HG02938 (cell line): ENCODE results near the gene ADCY3.

Source experiments
- ATAC-seq: cut with Tn5 transposase; IDR thresholded peaks from one replicate; pipeline ENCODE4 v1.9.1; 2021; ENCODE audit warnings: mild to moderate bottlenecking, moderate library complexity; ENCODE audit not compliant: unreplicated experiment

ADCY3 gene

DNA sequence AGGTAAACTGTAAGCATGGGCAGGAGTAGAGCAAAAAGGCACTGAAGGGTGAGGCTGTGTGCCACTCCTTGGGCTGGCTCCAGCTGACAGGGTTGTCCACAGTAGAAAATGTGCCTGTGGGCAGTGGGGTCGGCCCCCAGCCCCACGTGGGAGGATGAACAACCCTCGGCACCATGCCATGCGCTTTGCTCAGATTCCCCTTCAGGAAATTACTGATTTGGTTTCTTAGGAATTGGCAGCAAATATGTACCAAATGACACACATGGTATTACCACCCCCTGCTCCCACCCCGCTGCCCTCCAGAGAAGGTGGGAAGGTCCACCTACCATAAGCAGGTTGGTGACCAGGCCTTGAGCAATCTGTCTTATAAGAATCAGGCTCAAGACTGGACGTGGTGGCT, 13.6 kb downstream of the ADCY3 start:
- ATAC-seq, result no peak

DNA sequence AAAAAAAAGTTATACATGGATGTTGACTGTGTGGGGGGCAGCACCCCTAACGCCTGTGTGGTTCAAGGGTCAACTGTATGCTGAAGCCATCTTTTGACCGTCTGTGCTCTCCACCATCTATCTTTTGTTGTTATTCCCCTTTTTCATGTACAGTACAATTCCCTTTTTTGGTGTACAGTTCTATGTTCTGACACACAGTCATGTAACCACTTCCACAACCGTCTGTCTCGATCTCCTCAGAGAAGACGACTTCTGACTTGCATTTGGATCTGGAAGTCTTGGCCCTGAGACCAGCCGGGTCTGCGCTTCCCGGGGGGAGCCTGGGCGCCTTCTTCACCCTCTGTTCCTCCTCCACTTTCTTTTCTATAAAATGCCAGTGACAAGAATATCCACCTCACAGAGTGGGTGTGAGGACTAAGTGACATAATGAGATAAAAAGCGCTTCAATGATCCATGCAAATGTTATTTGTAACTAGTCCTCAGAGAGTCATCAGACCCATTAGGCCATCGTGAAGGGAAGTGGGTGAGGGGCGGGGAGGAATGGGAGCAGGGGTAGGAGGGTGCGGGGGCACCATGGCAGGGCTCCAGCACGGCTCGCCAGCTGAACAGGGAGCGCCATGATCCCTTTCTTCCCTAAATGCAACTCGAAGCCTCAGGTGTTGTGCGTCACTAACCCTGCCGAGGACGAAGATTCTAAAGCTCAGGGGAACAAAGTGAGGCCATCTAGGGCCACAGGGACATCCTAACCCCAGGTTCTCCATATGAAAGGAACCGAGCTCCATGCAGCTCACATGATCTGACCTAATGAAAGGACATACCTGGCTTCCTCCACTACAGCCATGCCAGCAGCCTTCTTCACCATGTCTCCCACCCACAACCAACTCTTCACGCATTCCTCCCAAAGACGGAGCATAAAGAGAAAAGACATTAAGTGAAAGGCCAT, 16.6 kb downstream of the ADCY3 start:
- no peak for ATAC-seq

DNA sequence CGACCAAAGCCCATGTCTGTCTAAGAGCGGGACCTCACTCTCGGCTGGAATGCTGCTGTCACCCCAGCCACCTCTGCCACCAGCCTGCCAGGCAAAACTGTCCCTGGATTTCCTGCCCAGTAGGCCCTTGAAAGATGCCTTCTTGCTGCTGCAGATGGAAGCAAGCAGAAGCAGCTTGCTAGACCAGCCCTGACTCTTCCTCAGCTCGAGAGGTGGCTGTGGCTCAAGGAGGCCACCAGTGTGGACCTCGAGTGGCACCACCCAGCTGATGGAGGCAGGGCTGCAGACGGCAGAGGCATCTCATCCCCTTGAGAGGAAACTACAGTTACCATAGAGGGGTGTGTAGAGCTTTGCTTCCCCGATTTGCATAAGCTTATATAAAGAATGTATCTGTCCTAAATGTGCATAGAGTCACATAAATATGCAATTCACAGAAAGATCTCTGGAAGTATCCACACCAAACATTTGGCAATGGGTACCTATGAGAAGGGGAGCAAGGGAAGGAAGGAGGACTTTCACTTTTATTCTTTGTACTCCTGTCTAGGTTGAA, 20.6 kb downstream of the ADCY3 start:
- no peak for ATAC-seq

DNA sequence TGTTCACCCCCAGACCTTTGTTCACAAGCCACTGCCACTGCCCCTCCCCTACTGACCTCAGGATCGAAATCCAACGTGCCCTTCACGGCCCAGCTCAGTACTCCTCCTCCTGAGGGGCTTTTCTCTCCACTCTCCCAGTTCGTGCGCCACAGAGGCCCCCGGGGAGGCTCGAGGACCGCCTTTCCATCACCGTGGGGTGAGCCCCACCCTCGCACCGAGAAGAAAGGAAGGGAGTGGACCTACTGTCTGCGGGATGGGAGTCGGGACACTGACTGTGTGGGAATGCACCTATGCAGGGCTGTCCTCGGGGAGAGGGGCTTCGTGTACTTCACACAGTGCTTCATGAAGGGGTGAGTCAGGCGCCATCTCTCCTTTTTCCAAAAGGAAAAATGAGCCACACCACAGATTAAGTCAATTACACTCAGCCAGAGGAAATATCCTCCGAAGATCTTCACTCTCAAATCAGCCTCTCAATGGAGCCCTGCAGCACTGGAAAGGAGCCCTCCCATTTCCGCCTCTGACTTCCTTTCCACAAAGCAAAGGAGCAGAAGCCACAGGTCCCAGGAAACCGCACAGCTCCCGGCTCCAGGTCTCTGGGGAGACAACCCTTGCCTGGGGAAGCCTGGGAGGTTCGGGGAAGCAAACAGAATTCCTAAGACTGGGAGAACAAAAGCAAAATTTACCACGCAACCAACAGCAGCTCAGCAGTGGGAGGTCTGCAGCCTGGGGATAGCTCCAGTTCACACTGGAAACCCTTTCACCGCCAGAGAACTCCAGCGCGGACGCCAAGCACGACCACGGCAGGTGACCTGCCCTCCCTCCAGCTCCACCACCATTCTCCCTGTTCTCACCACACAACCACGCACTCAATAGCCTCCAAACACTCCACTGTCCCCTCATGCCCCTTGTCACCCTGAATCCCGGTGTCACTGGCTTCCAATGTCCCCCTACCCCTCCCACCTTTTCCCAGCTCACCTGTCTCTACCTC, 21.6 kb downstream of the ADCY3 start:
- ATAC-seq, result no peak

DNA sequence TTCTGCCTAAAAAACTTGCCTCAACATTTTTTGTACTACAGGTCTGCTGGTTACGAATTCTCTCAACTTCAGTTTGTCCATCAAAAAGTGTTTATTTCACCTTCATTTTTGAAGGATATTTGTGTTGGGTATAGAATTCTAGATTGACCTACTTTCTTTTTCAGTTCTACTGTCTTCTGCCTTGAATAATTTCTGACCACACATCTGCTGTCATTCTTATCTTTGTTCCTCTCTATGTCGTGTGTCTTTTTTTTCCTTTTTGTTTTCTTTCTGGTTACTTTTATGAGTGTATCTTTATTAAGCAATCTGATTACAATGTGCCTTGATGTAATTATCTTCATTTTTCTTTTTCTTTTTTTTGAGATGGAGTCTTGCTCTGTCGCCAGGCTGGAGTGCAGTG, 25.3 kb downstream of the ADCY3 start:
- ATAC-seq, result no peak

DNA sequence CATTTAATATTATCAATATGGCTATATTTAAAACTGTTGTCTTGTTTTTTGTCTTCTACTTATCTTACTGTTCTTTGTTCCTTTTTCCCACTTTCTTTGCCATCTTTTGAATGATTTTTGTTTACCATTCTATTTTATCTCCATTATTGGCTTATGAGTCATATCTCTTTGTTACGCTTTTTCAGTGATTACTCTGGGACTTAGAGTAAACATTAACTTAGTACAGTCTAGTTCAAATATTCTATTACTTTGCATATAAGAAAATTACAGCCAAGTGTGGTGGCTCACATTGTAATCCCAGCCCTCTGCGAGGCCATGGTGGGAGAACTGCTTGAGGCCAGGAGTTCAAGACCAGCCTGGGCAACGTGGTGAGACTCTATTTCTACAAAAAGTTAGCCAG, 26.1 kb downstream of the ADCY3 start:
- ATAC-seq, result no peak

DNA sequence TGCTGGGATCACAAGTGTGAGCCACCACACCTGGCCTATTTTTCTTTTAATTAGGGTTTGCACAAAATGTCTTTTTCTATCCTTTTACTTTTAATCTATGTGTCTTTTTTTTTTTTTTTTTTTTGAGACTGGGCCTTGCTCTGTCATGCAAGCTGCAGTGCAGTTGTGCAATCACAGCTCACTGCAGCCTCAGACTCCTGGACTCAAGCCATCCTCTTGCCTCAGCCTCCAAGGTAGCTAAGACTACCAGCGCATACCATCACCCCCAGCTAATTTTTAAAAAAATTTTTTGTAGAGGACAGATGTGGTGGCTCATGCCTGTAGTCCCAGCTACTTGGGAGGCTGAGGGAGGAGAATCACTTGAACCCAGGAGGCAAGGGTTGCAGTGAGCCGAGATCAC, 27.1 kb downstream of the ADCY3 start:
- no peak for ATAC-seq

DNA sequence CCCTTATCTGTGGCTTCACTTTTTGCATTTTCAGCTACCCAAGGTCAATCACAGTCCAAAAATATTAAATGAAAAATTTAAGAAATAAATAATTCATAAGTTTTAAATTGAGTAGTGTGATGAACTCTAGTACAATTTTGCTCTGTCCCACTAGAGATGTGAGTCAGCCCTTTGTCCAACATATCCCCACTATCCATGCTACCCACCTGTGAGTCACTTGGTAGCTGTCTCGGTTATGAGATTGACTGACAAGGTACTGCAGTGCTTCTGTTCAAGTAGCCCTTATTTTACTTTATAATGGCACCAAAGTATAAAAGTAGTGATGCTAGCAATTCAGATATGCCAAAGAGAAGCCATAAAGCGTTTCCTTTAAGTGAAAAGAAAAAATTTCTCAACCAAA, 28.8 kb downstream of the ADCY3 start:
- no peak for ATAC-seq

DNA sequence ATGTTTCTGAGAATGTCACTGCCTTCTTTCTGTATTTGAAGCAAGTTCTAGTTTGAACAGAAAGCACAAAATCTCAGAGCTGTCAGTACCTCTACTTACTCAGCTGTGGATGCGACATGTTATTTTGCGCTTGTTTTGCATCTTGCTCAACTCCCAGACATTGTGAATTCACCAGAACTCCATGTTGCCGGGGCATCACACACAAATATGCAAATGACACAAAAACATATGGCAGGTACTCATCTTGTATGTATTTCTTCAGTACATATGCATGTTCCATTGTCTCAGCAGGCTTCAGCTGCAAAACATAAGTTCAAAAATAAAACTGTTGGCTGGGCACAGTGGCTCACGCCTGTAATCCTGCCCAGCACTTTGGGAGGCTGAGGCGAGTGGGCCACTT, 30.8 kb downstream of the ADCY3 start:
- no peak for ATAC-seq

DNA sequence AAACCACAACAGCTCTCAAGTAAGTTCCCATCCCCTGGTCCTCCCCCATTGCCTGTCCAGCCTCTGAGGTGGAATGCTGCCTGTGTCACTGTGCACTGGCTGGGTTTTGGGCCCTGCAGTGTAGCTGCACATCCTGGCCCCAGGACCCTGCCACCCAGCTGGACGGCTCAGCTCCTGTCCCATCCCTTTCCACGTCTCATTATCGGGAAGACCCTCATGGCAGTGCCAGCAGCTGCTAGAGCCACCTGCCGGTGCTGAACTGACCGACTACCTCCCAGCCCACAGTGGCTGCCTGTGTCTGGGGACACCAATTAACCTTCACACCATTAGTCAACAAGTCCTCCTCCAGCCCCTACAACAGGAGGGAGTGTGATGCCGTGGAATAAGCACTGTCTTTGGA, 31.9 kb downstream of the ADCY3 start:
- no peak for ATAC-seq

DNA sequence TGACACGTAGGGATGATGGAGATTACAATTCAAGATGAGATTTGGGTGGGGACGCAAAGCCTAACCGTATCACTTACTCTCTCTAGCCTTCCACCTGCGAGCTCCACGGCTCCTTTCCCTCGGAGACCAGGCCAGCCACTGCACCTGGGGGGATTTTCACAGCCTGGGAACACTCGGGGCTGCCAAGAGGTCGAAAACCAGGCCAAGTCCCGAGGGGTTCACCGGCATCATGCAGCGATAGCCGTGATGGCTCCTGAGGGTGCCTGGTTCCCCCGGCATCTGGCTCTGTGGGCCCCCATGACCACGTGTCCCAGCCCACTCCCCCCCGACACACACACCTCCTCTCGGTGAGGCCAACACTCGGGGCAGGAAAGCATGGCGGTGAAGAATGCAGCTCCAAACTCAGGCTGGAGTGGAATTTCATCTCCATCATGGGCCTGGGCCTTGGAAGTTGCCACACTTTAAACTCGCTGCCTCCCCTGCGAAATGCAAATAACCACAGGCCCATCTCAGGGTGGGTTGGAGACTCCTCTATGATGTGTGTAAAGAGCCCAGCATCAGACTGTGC, 32.6 kb downstream of the ADCY3 start:
- ATAC-seq, result no peak

DNA sequence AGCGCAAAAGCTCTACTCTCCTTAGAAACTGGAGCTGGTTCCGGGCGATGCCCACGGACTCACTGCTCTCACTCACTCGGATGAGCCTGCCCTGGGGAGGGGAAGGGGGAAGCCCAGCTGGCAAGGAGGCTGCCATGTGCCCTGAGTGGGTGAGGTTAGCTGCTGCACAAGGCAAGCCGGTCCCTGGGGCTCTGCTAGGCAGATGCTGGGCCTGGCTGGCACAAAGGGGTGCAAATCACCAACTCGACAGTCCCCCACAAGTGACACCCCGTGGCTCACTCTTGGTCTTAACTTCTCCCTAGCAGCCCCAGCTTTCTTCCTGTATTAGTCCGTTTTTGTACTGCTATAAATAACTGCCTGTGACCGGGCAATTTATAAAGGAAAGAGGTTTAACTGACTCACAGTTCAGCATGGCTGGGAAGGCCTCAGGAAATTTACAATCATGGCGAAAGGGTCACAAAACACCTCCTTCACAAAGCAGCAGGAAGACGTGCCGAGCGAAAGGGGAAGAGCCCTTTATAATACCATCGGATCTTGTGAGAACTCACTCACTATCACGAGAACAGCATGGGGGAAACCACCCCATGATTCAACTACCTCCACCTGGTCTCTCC, 33.2 kb downstream of the ADCY3 start:
- no peak for ATAC-seq

DNA sequence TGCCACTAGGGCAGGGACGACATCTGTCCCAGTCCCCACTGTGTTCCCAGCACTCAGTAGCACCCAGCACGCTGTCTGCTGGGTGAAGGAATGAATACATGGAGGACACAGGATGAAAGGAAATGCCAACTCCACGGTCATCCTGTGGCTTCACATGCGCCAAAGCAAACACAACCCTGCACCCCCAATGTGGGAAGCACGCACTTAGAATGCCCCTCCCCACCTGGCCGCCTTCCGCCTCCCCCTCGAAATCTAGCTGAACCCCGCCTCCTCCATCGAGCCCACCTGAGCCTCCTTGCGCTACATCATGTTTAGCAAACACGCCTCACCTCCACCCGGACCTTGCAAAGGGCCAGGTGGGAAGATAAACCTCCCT, 33.9 kb downstream of the ADCY3 start:
- no peak for ATAC-seq

DNA sequence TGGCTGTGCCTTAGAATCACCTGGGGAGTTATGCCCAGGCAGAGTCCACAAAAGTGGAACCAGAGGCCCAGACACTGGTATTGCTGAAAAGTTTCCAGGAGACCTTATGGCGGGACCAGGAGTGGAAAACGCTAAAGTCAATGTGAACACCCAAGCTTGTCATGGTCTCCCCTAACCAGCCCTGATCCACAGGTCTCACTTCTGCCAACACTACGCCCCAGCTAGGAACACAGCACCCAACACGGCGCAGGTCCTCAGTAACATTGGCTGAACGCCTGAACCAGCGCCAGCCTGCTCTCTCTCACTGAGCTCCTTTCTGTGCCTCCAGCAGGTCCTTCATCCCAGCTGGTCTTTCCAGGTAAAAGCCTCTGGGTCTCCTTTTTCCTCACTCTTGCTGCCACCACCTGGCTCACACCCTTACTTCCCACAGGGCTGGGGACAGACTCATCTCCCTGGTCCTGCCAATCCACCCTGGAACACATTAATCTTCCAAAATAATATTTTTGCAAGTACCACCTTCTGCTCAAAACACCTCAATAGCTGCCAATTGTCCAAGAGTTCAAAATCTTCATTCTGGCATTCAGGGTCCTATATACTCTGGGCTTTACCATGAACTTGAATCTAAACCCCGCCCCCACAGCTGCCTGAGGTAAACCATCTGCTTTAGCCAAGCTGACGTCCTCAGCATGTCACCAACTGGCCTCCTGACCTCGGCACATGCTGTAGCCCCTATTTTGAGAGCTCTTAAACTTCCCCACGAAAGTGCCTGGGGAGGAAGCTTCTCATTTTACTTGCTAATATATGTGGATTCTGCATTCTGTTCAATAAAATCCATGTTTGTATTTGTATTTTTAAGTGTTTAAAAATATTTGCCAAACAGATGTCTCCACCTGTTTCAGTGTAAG, 34.6 kb downstream of the ADCY3 start:
- ATAC-seq, result no peak

DNA sequence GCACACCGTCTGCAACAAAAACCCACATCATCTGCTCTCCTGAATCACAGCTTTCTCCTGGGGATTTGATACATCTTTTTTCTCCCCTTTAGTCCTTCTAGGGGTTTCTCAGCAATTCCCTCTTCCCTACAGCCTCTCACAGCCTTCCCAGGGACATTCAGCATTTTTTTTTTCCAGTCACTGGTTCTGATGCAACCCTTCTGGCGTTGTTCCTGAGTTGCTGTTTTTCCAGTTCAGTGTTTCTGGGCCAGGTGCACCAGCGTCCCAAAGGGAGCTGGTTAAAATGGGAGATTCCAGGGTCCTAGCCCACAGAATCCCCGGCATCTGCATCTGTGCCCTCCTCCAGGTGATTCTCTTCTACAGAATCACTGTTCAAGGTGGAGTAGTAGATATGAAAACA, 36.1 kb downstream of the ADCY3 start:
- ATAC-seq, result no peak

DNA sequence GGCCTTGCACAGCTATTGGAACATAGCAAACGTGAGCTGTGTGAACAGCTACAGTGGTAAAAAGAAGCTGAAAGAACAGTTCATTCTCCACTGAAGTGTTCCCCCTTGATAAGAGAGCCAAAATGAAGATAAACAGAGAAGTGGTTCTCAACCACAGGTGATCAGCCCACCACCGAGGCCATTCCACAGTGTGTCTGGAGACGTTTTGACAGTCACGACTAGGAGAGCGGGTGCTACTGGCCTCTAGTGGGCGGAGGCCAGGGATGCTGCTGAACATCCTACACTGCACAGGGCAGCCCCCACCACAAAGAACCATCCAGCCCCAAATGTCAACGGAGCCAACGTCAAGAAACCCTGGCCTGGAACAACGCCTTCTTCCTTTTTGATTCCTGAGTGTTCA, 38.4 kb downstream of the ADCY3 start:
- ATAC-seq, result no peak

DNA sequence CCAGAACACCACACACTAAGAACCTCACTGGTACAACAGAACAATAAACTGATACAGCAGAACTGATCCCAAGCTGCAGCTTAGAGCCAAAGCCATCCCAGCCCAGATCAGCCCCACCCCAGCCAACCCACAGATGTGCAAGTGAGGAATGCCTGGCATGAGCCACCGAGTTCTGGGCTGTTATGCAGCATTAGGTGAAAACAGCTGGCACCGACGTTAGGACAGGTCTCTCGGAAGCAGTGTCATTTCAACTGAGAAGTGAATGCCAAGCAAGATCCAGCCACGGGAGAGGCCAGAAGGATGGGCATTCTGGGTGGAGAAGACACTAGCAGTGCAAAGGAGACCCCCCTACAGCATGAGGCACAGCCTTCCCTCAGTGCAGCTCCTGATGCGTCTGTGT, 38.9 kb downstream of the ADCY3 start:
- ATAC-seq, result no peak

DNA sequence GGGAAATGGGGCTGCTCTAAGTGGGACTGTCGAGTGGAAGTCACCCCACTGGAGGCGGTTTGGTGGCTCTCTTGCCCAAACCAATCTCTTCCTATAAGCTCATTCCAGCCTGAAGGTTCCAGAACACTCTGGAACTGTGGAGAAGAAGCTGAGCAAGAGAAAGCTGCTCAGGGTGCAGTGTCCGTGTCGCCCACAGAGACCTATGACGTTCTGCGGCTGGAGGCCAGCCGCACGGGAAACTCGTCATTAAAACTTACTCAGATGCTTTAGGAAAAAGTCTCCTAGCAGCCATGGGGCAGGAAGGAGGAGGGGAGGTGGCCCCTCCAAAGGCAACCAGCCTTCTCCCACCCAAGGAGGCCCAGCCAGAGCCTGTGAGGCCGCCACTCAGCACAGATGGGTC, 41.7 kb downstream of the ADCY3 start:
- no peak for ATAC-seq

DNA sequence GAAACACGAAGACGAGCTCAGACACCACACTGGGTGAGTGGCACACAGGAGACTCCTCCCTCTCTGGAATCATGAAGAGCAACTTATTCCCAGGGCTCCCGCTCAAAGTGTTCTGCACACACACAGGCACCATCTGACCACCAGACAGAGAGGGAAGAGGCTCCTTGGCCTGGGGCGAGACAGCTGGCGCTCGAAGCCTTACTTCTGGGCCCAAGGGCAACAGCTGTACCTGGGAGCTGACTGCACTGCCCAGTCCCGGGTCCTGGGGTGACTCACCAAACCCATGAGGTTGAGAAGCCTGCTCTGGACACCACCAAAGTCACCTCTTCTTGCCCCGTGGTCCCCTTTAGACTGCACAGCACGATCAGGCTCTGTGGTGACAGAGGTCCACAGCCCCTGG, 42.4 kb downstream of the ADCY3 start:
- no peak for ATAC-seq

DNA sequence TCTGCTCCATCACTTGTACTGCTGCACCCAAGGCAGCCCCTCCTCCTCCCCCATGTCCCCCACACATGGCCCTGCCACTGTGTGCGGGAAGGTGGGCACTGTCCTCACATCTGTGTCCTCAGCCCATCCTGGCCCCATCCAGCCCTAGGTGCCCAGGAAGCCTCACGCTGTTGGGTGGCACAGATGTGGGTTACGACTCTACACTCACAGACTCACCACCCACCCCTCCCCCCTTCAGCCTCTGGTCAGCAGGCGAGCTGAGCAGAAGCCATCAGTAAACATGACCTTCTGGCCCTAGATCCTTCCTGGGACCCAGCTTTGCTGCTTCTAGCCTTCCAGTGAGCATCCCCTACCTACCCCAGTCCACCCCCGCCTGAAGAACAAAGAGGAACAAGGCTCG, 43.0 kb downstream of the ADCY3 start:
- ATAC-seq, result no peak
